ENCODE results near the gene SPEG. TPM values are rescaled to one million over a fixed set of nuclear protein-coding genes. Genes with fewer than 3 reads are reported as not detected.

Gene SPEG
- total and polyA plus RNA-seq, 2 donors (not counting 3 experiments of a cell fraction or from before 2014, with no cell fraction given), result 0.84 to 3.5 TPM

GRCh38 chr2:219541611-219542180 is 107.1 kb downstream of the SPEG start:
- no peak overlapping the region for H2AFZ ChIP-seq (ENCODE audit: low read depth, low read length)

More at GRCh38 chr2:219541611-219542180, 107.1 kb downstream of the SPEG start:
- Histone ChIP-seq H3K9ac (replicated peaks; ENCODE audit: extremely low read depth, insufficient read depth, low read length) (no peak overlapping the region), H3K36me3 (ENCODE audit: control insufficient read depth in 2 of 2, extremely low read depth in 1 of 2, insufficient read depth in 2 of 2, low read length in 2 of 2) (no peaks in the 10 kb centered on the region), H3K4me1 (ENCODE audit: control insufficient read depth, extremely low read depth, insufficient read depth, low read length) (peaks cover 7% of the 10 kb centered on the region), H3K9me1 (replicated peaks; ENCODE audit: control insufficient read depth, extremely low read depth, insufficient read depth, low read length) (no peaks in the 10 kb centered on the region), H3K4me2 (ENCODE audit: insufficient read depth, low read length) (no peak overlapping the region), H3K27ac (ENCODE audit: insufficient read depth, low read depth, low read length) (no peak overlapping the region), H3K27me3 (ENCODE audit: control insufficient read depth in 2 of 2, insufficient read depth in 2 of 2, low read length in 2 of 2) (peaks cover 23 to 26% of the 10 kb centered on the region in 2 experiments), H3K79me2 (ENCODE audit: control insufficient read depth, insufficient read depth, low read length) (no peaks in the 10 kb centered on the region), H4K20me1 (replicated peaks; ENCODE audit: control insufficient read depth, extremely low read depth, insufficient read depth, low read length) (no peaks in the 10 kb centered on the region), H3K9me3 (replicated peaks; ENCODE audit: control insufficient read depth, insufficient read depth, low read length) (no peaks in the 10 kb centered on the region), H3K4me3 (replicated peaks in 1 of 3; ENCODE audit: insufficient read depth in 1 of 3, low read depth in 1 of 3, low read length in 3 of 3) (no peak overlapping the region)
- ChIA-PET POLR2A (no interaction called here), CTCF (interaction anchor here (0.6 to 4.9 kb wide), 26 partner anchors 8 to 148 kb away, joined by 3 to 47 read pairs (median 4); partner anchors contain the start of gene STK11IP)
- DNase-seq (ENCODE audit: low read depth, low spot score), result peak; percentile 79
- peak; percentile 62 for FAIRE-seq
- TF ChIP-seq CTCF (IDR thresholded peaks at IDR 0.05; ENCODE audit: extremely low read depth in 1 of 2, insufficient read depth in 1 of 2, low read depth in 1 of 2, low read length in 2 of 2) (peak; percentile 83 to 98), MAX (IDR thresholded peaks at IDR 0.05; ENCODE audit: insufficient read depth, insufficient read length) (no peak), GATA2 (IDR thresholded peaks at IDR 0.05; ENCODE audit: insufficient read depth, insufficient read length, low read depth, low read length) (no peak), JUN (IDR thresholded peaks at IDR 0.05; ENCODE audit: borderline replicate concordance, insufficient read depth, insufficient read length, low read depth) (no peak), MYC (IDR thresholded peaks at IDR 0.05; ENCODE audit: low read depth, low read length) (no peak), EZH2 (IDR thresholded peaks at IDR 0.05; ENCODE audit: borderline replicate concordance, low read depth, low read length, severe bottlenecking) (no peak)
- dilution Hi-C loops (cut with MboI; ENCODE audit: extremely low pct_ligation_motif_present, low sequenced_read_pairs), result no loop called here
- no TSS peak for BruUV-seq (replicated peaks)
- intact Hi-C loops (cut with micrococcal nuclease), result loop anchor here (1.0 kb wide), 2 partner anchors 101 to 148 kb away; no protein-coding TSS in a partner anchor
